Thoracic aorta (tissue), 2 donors: ENCODE data around the gene LPIN1. TPM values are rescaled to one million over a fixed set of nuclear protein-coding genes. Genes with fewer than 3 reads are reported as not detected.

Experiments used
- ATAC-seq: fragments of 150-250 bp; one replicate; pipeline ENCODE4 v1.8.0; 2017; ENCODE audit warnings: low read depth; ENCODE audit not compliant: insufficient number of reproducible peaks, low FRiP score
- DNase-seq: peaks from one replicate; pipeline ENCODE4 v3.0.0-alpha.2; 2020; ENCODE audit warnings: low spot score
- H3K27ac ChIP-seq, 2 donors: fragments of 200-600 bp; sonication (generic); 1 replicate in 1 of 2; 2 replicates in 1 of 2; pipeline ENCODE4 v1.5.1; 2016; ENCODE audit warnings: mild to moderate bottlenecking in 2 of 2, moderate library complexity in 2 of 2
- H3K27me3 ChIP-seq: fragments of 200-600 bp; sonication (generic); replicated peaks from 2 replicates; pipeline ENCODE4 v1.6.0; 2016; ENCODE audit warnings: mild to moderate bottlenecking; ENCODE audit not compliant: insufficient read depth
- H3K36me3 ChIP-seq: fragments of 200-600 bp; sonication (generic); one replicate; pipeline ENCODE4 v1.5.1; 2016
- H3K4me1 ChIP-seq, 2 donors: fragments of 200-600 bp; sonication (generic); 1 replicate in 1 of 2; 2 replicates in 1 of 2; pipeline versions ENCODE4 v1.5.1 to v1.6.0; 2016; ENCODE audit warnings: low read depth in 2 of 2, mild to moderate bottlenecking in 1 of 2; ENCODE audit not compliant: control insufficient read depth in 1 of 2
- H3K4me3 ChIP-seq: fragments of 200-600 bp; sonication (generic); 2 replicates; pipeline ENCODE4 v1.5.1; 2016; ENCODE audit warnings: mild to moderate bottlenecking
- H3K9me3 ChIP-seq: fragments of 200-600 bp; sonication (generic); 2 replicates; pipeline ENCODE4 v1.5.1; 2016
- total RNA-seq, 2 donors: library from RNA; depleted of rRNA; stranded (reverse); fragments of >200 nt; gene quantifications; one replicate each; pipeline versions ENCODE4 v1.1.0 to v1.2.3, GENCODE V29; 2016
- TF ChIP-seq, protein P1 (sequence below): fragments of 200-600 bp; sonication (generic); IDR thresholded peaks from one replicate; pipeline ENCODE4 v1.5.1; 2019; ENCODE audit warnings: antibody characterized with exemption

The LPIN1 gene
- total RNA-seq, 2 donors from 2014 or later, result 24.5 to 55.8 TPM

DNA sequence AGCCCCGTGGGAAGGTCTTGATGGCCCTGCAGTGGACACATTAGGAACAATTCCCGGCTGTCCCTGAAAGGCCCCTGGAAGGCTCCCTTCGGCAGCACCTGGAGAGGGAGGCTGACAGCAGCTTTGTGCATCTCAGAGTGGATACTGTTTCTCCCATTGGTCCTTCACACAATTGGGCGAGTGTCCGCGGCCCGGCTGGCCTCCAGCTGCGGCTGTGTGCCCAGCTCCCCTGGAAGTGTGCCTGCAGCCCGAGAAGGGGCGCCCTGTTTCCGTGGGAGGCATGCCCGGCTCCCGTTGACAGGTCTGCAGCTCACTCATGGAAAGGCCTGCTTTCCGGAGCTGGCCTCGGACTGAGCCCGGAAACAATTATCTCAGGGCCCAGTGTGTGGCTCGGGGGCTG, 103.7 kb downstream of the LPIN1 start:
- ATAC-seq, result no peak
- Histone ChIP-seq H3K27me3 (no peaks in the 10 kb centered on the region), H3K9me3 (no peaks in the 10 kb centered on the region), H3K27ac (no peak overlapping the region), H3K36me3 (no peaks in the 10 kb centered on the region), H3K4me1 (no peaks in the 10 kb centered on the region), H3K4me3 (no peak overlapping the region)
- DNase-seq, result no peak
- TF ChIP-seq, protein P1, sequence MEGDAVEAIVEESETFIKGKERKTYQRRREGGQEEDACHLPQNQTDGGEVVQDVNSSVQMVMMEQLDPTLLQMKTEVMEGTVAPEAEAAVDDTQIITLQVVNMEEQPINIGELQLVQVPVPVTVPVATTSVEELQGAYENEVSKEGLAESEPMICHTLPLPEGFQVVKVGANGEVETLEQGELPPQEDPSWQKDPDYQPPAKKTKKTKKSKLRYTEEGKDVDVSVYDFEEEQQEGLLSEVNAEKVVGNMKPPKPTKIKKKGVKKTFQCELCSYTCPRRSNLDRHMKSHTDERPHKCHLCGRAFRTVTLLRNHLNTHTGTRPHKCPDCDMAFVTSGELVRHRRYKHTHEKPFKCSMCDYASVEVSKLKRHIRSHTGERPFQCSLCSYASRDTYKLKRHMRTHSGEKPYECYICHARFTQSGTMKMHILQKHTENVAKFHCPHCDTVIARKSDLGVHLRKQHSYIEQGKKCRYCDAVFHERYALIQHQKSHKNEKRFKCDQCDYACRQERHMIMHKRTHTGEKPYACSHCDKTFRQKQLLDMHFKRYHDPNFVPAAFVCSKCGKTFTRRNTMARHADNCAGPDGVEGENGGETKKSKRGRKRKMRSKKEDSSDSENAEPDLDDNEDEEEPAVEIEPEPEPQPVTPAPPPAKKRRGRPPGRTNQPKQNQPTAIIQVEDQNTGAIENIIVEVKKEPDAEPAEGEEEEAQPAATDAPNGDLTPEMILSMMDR, result no peak

DNA sequence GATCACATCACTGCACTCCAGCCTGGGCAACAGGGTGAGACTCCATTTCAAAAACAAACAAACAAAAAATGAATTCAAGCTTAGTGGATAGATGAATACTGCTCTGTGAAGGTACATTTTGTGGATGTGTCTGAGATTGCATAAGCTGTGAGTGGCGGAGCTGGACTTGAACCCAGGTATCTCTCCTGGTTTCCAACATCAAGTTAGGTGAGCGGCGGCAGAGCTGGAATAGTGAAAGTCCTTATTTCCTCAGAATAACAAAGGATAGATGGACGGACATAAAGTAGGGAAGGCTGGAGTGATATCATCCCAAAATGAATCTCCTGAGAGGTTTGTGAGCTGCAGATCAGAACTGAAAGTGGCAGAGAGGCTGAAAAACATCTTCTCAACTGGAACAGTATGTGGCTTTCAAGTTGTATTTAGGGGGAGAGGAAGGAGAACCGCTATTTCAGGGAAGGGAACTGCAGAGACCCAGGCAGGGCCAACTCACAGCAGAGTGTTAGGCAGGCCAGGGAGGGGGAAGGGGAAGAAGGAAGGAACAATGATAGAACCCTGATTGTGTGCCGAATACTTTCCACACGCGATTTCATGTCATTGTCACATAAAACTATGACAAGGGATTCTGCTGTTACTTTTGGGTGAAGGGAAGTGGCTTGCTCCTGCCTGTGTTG, 106.2 kb downstream of the LPIN1 start:
- no peak overlapping the region for H3K27ac ChIP-seq

DNA sequence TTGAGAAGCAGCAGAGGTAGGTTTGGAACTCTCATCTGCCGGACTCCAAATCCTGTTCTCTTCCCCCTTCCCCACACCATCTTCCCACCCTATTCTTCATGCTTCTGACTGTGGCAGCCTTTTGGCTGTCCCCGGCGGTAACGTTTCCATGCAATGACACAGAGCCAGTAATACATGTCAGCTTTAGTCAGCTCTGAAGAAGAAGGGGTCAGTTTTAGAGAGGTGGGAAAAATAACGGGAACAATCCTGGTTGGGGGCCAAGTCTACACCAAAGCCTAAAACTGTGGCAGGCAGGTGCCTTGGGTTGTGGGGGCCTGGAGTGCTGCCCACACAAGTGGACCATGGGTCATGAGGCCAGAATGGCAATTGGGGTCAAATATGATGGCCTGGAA, 106.8 kb downstream of the LPIN1 start:
- Histone ChIP-seq H3K9me3 (no peaks in the 10 kb centered on the region), H3K27me3 (no peaks in the 10 kb centered on the region), H3K4me3 (no peak overlapping the region), H3K4me1 (no peaks in the 10 kb centered on the region), H3K27ac (no peak overlapping the region), H3K36me3 (no peaks in the 10 kb centered on the region)
- no peak for ATAC-seq
- no peak for DNase-seq
- TF ChIP-seq, protein P1, result no peak

More for the DNA sequence above, 106.2 kb downstream of the LPIN1 start:
- H3K27me3 ChIP-seq, result no peaks in the 10 kb centered on the region
- DNase-seq (no peak), ATAC-seq (no peak)
- TF ChIP-seq, protein P1, result no peak
- H3K4me1 ChIP-seq, result no peaks in the 10 kb centered on the region
- H3K9me3 ChIP-seq, result no peaks in the 10 kb centered on the region
- no peaks in the 10 kb centered on the region for H3K36me3 ChIP-seq
- no peak overlapping the region for H3K4me3 ChIP-seq

DNA sequence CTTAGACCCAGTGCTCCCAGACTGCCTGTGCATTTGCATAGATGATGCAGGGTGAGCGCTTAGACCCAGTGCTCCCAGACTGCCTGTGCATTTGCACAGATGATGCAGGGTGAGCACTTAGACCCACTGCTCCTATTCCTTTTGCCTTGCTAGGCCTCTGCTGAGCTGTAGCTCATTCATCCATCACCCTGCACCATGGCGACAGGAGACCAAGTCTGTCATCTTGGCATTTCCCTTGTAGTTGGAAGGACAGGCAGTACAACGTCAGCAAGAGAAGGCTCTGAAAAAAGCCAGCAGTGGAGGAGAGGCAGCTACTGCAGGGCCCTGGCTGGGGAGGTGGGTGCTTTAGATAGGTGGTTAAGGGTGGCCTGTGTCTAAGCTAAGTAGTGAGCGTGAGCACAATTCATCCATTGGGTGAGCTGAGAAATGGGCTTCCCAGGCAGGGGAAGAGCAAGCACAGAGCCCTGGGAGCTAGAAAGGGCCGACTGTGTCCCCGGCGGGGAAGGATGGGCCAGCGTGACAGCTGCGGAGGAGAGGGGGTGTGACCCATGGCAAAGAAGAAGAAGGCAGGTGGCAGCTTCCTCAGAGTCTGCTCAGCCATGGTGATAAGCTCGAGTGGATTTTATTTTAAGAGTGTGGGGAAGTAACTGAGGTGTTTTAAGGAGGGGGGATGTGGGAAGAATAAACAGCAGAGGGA, 108.8 kb downstream of the LPIN1 start:
- H3K4me3 ChIP-seq, result no peak overlapping the region
- no peaks in the 10 kb centered on the region for H3K36me3 ChIP-seq
- H3K27me3 ChIP-seq, result no peaks in the 10 kb centered on the region
- H3K9me3 ChIP-seq, result no peaks in the 10 kb centered on the region
- no peak for ATAC-seq
- TF ChIP-seq, protein P1, result no peak
- H3K27ac ChIP-seq, result no peak overlapping the region
- no peak for DNase-seq
- no peaks in the 10 kb centered on the region for H3K4me1 ChIP-seq

DNA sequence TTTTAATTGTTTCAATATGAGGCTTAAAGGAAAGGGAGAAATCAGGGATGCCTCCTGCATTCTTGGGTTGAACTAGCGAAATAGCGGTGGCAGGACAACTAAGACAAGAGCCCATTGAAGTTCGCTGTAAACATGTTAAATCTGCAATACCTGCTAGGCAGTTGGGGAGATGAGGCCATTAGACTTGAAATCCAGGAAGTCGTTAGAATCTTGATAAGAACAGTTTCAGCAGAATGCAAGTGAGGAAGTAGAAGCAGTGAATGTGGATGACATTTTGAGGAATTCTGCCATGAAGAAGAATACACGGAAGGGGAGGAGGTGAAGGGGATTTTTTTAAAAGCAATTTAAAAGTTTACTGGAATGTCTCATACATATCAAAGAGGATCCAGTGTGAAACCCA, 109.7 kb downstream of the LPIN1 start:
- Histone ChIP-seq H3K27ac (no peak overlapping the region), H3K36me3 (no peaks in the 10 kb centered on the region), H3K27me3 (no peaks in the 10 kb centered on the region), H3K4me1 (no peaks in the 10 kb centered on the region), H3K9me3 (no peaks in the 10 kb centered on the region), H3K4me3 (no peak overlapping the region)
- TF ChIP-seq, protein P1, result no peak
- DNase-seq, result no peak
- ATAC-seq, result no peak
